ENCODE data around the gene PCCA.

DNA sequence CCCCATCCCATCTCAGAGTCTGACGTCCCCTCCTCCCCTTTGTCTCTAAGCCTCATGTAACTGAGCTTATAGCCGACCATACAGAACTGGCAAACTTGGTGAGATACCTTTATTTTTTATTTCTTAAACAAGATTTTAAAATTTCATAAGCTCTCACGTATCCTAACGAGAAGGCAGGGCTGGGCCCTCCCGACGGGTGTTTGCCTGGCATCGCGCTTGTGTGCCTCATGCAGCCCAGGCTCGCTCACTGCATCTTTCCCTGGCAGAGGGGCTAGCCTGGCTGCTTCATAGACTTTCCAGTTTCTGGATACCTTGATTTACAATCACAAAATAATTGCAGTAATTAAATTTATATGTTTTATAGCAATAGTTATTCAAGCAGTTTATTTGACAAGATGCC, 430.7 kb downstream of the PCCA start:
- TF ChIP-seq ZNF274 (IDR thresholded peaks at IDR 0.05; ENCODE audit: low read depth, low read length): no peak
- TF ChIP-seq YY1 (IDR thresholded peaks at IDR 0.05; ENCODE audit: insufficient read depth, insufficient read length): no peak
